SK-N-SH (cell line): ENCODE data around the gene CTRB1. TPM values are rescaled to one million over a fixed set of nuclear protein-coding genes. Genes with fewer than 3 reads are reported as not detected.

Experiments
- CTCF ChIA-PET: fragments of 300-600, 350-600 bp; formaldehyde crosslinking; extraction: SDS; loops from one replicate; lab custom pipeline; 2021; lab: Yijun Ruan, JAX
- POLR2A ChIA-PET: fragments of 350-600 bp; sonication (Branson Sonifier 250); formaldehyde crosslinking; extraction: SDS; loops from one replicate; lab custom pipeline; 2020; ENCODE audit warnings: antibody characterized with exemption, inconsistent platforms; lab: Yijun Ruan, JAX
- DNase-seq: peaks from one replicate; pipeline ENCODE4 v3.0.0; 2012
- H2AFZ ChIP-seq: fragments of 200-600 bp; sonication (generic); 2 replicates; pipeline ENCODE4 v1.8.1; 2016; ENCODE audit warnings: antibody characterized with exemption, mild to moderate bottlenecking, low read depth
- H3F3A ChIP-seq: fragments of 200-600 bp; sonication (generic); replicated peaks from 2 replicates; pipeline ENCODE3; 2016; ENCODE audit warnings: antibody characterized with exemption, mild to moderate bottlenecking; ENCODE audit not compliant: insufficient read depth
- H3K27ac ChIP-seq, 2 experiments: fragments of 200-500 bp in 1 of 2; fragments of 200-600 bp in 1 of 2; sonication (Bioruptor generic) in 1 of 2; sonication (generic), shearing (Covaris generic) in 1 of 2; 2 replicates each; pipeline versions ENCODE4 v1.5.1 to v1.6.1; 2014 to 2016; ENCODE audit warnings: low read depth in 2 of 2, inconsistent platforms in 1 of 2, low read length in 1 of 2, mild to moderate bottlenecking in 1 of 2, mixed read lengths in 1 of 2
- H3K27me3 ChIP-seq: fragments of 200-600 bp; sonication (generic), shearing (Covaris generic); 2 replicates; pipeline ENCODE4 v1.6.1; 2016; ENCODE audit warnings: mixed run types; ENCODE audit not compliant: insufficient read depth
- H3K36me3 ChIP-seq, 2 experiments: fragments of 200-500 bp in 1 of 2; fragments of 200-600 bp in 1 of 2; sonication (Bioruptor generic) in 1 of 2; sonication (generic) in 1 of 2; replicated peaks in 1 of 2; 2 replicates each; pipeline versions ENCODE3 to v1.5.1; 2014 to 2016; ENCODE audit warnings: low read length in 1 of 2, mild to moderate bottlenecking in 1 of 2; ENCODE audit not compliant: insufficient read depth in 2 of 2, control insufficient read depth in 1 of 2
- H3K4me1 ChIP-seq, 2 experiments: fragments of 200-500 bp in 1 of 2; fragments of 200-600 bp in 1 of 2; sonication (Bioruptor generic) in 1 of 2; sonication (generic), shearing (Covaris generic) in 1 of 2; 2 replicates each; pipeline versions ENCODE4 v1.5.1 to v1.6.1; 2014 to 2016; ENCODE audit warnings: low read depth in 1 of 2, low read length in 1 of 2, mixed run types in 1 of 2; ENCODE audit not compliant: insufficient read depth in 2 of 2, control insufficient read depth in 1 of 2
- H3K4me2 ChIP-seq: fragments of 200-600 bp; sonication (generic), shearing (Covaris generic); 2 replicates; pipeline ENCODE4 v1.6.1; 2017; ENCODE audit warnings: mixed run types
- H3K4me3 ChIP-seq, 2 experiments: fragments of 200-500 bp in 1 of 2; fragments of 200-600 bp in 1 of 2; sonication (Bioruptor generic) in 1 of 2; sonication (generic), shearing (Covaris generic) in 1 of 2; 2 replicates each; pipeline versions ENCODE4 v1.5.1 to v1.8.1; 2014 to 2016; ENCODE audit warnings: low read depth in 2 of 2, inconsistent platforms in 1 of 2, low read length in 1 of 2, mild to moderate bottlenecking in 1 of 2, mixed read lengths in 1 of 2, moderate library complexity in 1 of 2
- H3K79me2 ChIP-seq: fragments of 200-600 bp; sonication (generic); 2 replicates; pipeline ENCODE4 v1.8.1; 2017; ENCODE audit warnings: mild to moderate bottlenecking; ENCODE audit not compliant: insufficient read depth
- H3K9ac ChIP-seq: fragments of 200-600 bp; sonication (generic); 2 replicates; pipeline ENCODE4 v1.6.1; 2017; ENCODE audit warnings: mixed run types
- H3K9me2 ChIP-seq: fragments of 200-600 bp; sonication (generic); 2 replicates; pipeline ENCODE4 v1.6.1; 2017; ENCODE audit warnings: mixed run types
- H3K9me3 ChIP-seq: fragments of 200-600 bp; sonication (generic); 2 replicates; pipeline ENCODE4 v1.6.1; 2017; ENCODE audit warnings: mixed run types, mild to moderate bottlenecking, moderate library complexity
- H4K20me1 ChIP-seq: fragments of 200-600 bp; sonication (generic); 2 replicates; pipeline ENCODE4 v1.6.1; 2017; ENCODE audit warnings: mild to moderate bottlenecking, mixed run types; ENCODE audit not compliant: insufficient read depth
- CHD2 ChIP-seq: fragments of 150-350 bp; IDR thresholded peaks from 2 replicates; pipeline ENCODE4 v1.6.1; 2018; ENCODE audit warnings: low read length; ENCODE audit not compliant: partially characterized antibody
- EP300 ChIP-seq, 2 experiments: IDR thresholded peaks; 2 replicates each; pipeline versions ENCODE4 v1.4.0 to v1.6.1; 2012; ENCODE audit warnings: borderline replicate concordance in 1 of 2, low read depth in 1 of 2, low read length in 1 of 2
- EZH2phosphoT487 ChIP-seq: fragments of 200-600 bp; sonication (generic); IDR thresholded peaks from 2 replicates; pipeline ENCODE4 v1.6.1; 2017; ENCODE audit warnings: low read depth, mixed run types, mild to moderate bottlenecking, antibody characterized with exemption, moderate library complexity, borderline replicate concordance
- FOXJ3 ChIP-seq: sonication (generic); formaldehyde crosslinking; IDR thresholded peaks from 2 replicates; pipeline ENCODE4 v1.5.1; 2020; ENCODE audit warnings: mild to moderate bottlenecking, missing genetic modification reagents
- FOXM1 ChIP-seq: IDR thresholded peaks from 2 replicates; pipeline ENCODE4 v1.4.0; 2012; ENCODE audit warnings: low read depth, mild to moderate bottlenecking
- GABPA ChIP-seq: IDR thresholded peaks from 2 replicates; pipeline ENCODE4 v1.4.0; 2012; ENCODE audit warnings: low read depth, mild to moderate bottlenecking
- GATA2 ChIP-seq: sonication (generic); formaldehyde crosslinking; IDR thresholded peaks from 2 replicates; pipeline ENCODE4 v1.5.0; 2020; ENCODE audit warnings: mild to moderate bottlenecking, missing genetic modification reagents
- JUND ChIP-seq: IDR thresholded peaks from 2 replicates; pipeline ENCODE4 v1.4.0; 2012
- MEF2A ChIP-seq: IDR thresholded peaks from 2 replicates; pipeline ENCODE4 v1.4.0; 2012; ENCODE audit warnings: low read depth, borderline replicate concordance
- MXI1 ChIP-seq: IDR thresholded peaks from 2 replicates; pipeline ENCODE4 v1.6.1; 2012; ENCODE audit warnings: mild to moderate bottlenecking, low read depth, low read length, improper control_type of control experiment
- NFIC ChIP-seq: IDR thresholded peaks from 2 replicates; pipeline ENCODE4 v1.4.0; 2012; ENCODE audit warnings: borderline replicate concordance
- NRF1 ChIP-seq: IDR thresholded peaks from 2 replicates; pipeline ENCODE4 v1.6.1; 2012; ENCODE audit warnings: low read depth, mild to moderate bottlenecking, low read length
- RAD21 ChIP-seq: IDR thresholded peaks from 2 replicates; pipeline ENCODE4 v1.6.1; 2012; ENCODE audit warnings: mild to moderate bottlenecking, low read length
- RCOR1 ChIP-seq: fragments of 150-350 bp; IDR thresholded peaks from 2 replicates; pipeline ENCODE4 v1.6.1; 2017; ENCODE audit warnings: antibody characterized with exemption, low read length
- RFX5 ChIP-seq: IDR thresholded peaks from 2 replicates; pipeline ENCODE4 v1.6.1; 2012; ENCODE audit warnings: mild to moderate bottlenecking, improper control_type of control experiment, low read length
- SMC3 ChIP-seq: IDR thresholded peaks from 2 replicates; pipeline ENCODE4 v1.6.1; 2012; ENCODE audit warnings: low read depth, low read length, improper control_type of control experiment
- TAF1 ChIP-seq: IDR thresholded peaks from 2 replicates; pipeline ENCODE4 v1.6.1; 2012; ENCODE audit warnings: low read depth, mild to moderate bottlenecking, low read length, moderate library complexity, borderline replicate concordance
- TCF12 ChIP-seq: IDR thresholded peaks from 2 replicates; pipeline ENCODE4 v1.4.0; 2012
- TEAD4 ChIP-seq: IDR thresholded peaks from 2 replicates; pipeline ENCODE4 v1.4.0; 2012; ENCODE audit warnings: mild to moderate bottlenecking, borderline replicate concordance; ENCODE audit not compliant: insufficient read depth
- YY1 ChIP-seq: IDR thresholded peaks from 2 replicates; pipeline ENCODE4 v1.4.0; 2012; ENCODE audit warnings: low read depth, mild to moderate bottlenecking
- WGBS: methylation state at CpG from one replicate; pipeline ENCODE4 v1.1.6; 2017; ENCODE audit warnings: low lambda C conversion rate; 5-methylcytosine and 5-hydroxymethylcytosine counted together
- polyA plus RNA-seq, 3 experiments: library from polyadenylated mRNA; depleted of rRNA; stranded (reverse); fragments of >200 nt; gene quantifications; 2 replicates each; pipeline ENCODE4 v1.2.3, GENCODE V29; 2012
- TF ChIP-seq, protein P1 (sequence below): IDR thresholded peaks from 2 replicates; pipeline ENCODE4 v1.6.1; 2012; ENCODE audit warnings: mild to moderate bottlenecking, low read depth, low read length, moderate library complexity
- TF ChIP-seq, protein P2 (sequence below): fragments of 150-350 bp; IDR thresholded peaks from 2 replicates; pipeline ENCODE4 v1.6.1; 2016; ENCODE audit warnings: mild to moderate bottlenecking, low read depth, low read length

Gene CTRB1
- polyA plus RNA-seq, 1 of the 3 experiments (the other 2 are of a cell fraction): not detected

DNA sequence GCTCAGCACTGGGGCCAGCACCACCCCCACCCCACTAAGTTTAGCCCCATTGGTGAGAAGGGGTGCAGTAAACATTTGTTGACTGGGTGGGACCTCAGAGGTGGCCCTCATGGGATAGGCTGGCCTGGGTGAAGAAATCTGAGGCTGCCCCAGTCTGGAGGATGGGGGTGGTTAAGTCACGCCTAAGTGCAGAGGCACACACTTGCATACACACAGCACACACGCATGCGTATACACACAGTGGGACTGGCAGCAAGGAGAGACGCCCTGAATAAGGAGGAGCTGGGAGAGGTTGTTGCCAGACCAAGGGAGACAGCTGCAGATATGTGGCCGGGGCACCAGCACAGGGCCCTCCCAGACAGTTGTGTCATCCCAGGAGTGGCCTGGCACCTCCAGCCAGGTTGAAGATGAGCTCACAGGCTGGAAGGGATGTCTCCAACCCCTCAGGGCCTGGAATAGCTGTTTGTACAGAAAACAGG lies 35.6 kb downstream of the CTRB1 start:
- CTCF ChIA-PET: interaction anchor here (1.1 to 1.3 kb wide), 2 partner anchors 11 to 55 kb away, joined by 4 read pairs; no protein-coding TSS in a partner anchor
- TF ChIP-seq RAD21: no peak
- no peak for TF ChIP-seq EZH2phosphoT487
- TF ChIP-seq GABPA: no peak
- no peak for TF ChIP-seq RCOR1
- no peak for TF ChIP-seq TCF12
- no peak for TF ChIP-seq NFIC
- TF ChIP-seq GATA2 (CRISPR knock-in tag): no peak
- no peak for TF ChIP-seq YY1
- no peak for TF ChIP-seq TEAD4
- no peak for TF ChIP-seq NRF1
- TF ChIP-seq EP300 (IDR thresholded peaks at IDR 0.05; ENCODE audit: borderline replicate concordance in 1 of 2, low read depth in 1 of 2, low read length in 1 of 2): no peak
- no peak for TF ChIP-seq FOXM1
- no peak for TF ChIP-seq MXI1
- no peak for TF ChIP-seq SMC3
- no peak for TF ChIP-seq TAF1
- H3K27ac ChIP-seq: peak overlapping the region; percentile 86 to 88
- no peak overlapping the region for H3K4me3 ChIP-seq
- 51% methylated on average over 4 of the region's 5 CpGs for WGBS
- H3K4me1 ChIP-seq: peaks cover 58 to 84% of the 10 kb centered on the region in 2 experiments; a peak in 3 of 4 replicates
- no peaks in the 10 kb centered on the region for H3K9me2 ChIP-seq
- no peaks in the 10 kb centered on the region for H3K27me3 ChIP-seq
- H3F3A ChIP-seq: peaks cover 31% of the 10 kb centered on the region
- H3K79me2 ChIP-seq: peaks cover 96% of the 10 kb centered on the region
- POLR2A ChIA-PET: interaction anchor here (1.2 kb wide), 1 partner anchor 10 kb away, joined by 5 read pairs; no protein-coding TSS in a partner anchor
- peak overlapping the region; percentile 47; the same call in 1 of the 2 replicates for H3K9ac ChIP-seq
- DNase-seq: peak; percentile 48
- peaks cover 0 to 3% of the 10 kb centered on the region in 2 experiments for H3K36me3 ChIP-seq
- H3K4me2 ChIP-seq: peak overlapping the region; percentile 60
- peaks cover 92% of the 10 kb centered on the region for H4K20me1 ChIP-seq
- no peak overlapping the region for H2AFZ ChIP-seq
- H3K9me3 ChIP-seq: no peaks in the 10 kb centered on the region

DNA sequence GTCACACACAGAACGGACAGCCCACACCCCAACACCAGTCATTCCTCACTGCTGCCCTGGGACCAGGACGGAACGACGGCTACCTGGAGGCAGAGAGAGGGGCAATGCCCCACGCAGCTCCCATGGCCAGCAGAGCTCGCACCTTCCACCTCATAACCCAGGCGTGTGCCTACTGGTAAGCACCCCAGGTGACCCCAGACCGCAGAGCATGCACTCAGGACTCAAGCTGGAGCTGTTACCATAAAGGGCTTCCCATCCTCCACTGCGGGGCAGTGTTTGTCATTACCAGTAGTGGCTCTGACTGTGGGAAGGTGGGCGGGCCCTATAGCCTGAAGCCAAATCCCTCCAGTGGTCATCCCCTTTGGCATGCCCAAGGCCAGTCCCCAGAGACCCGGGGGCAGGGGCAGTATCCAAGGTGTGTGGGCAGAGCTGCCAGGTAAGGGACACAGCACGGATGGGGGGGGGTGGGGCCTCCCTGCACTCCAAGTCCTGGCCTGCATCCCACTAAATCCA lies 37.3 kb downstream of the CTRB1 start:
- peaks cover 35% of the 10 kb centered on the region for H3F3A ChIP-seq
- peak overlapping the region; percentile 19; the same call in 1 of the 2 replicates for H3K4me2 ChIP-seq
- TF ChIP-seq, protein P1, sequence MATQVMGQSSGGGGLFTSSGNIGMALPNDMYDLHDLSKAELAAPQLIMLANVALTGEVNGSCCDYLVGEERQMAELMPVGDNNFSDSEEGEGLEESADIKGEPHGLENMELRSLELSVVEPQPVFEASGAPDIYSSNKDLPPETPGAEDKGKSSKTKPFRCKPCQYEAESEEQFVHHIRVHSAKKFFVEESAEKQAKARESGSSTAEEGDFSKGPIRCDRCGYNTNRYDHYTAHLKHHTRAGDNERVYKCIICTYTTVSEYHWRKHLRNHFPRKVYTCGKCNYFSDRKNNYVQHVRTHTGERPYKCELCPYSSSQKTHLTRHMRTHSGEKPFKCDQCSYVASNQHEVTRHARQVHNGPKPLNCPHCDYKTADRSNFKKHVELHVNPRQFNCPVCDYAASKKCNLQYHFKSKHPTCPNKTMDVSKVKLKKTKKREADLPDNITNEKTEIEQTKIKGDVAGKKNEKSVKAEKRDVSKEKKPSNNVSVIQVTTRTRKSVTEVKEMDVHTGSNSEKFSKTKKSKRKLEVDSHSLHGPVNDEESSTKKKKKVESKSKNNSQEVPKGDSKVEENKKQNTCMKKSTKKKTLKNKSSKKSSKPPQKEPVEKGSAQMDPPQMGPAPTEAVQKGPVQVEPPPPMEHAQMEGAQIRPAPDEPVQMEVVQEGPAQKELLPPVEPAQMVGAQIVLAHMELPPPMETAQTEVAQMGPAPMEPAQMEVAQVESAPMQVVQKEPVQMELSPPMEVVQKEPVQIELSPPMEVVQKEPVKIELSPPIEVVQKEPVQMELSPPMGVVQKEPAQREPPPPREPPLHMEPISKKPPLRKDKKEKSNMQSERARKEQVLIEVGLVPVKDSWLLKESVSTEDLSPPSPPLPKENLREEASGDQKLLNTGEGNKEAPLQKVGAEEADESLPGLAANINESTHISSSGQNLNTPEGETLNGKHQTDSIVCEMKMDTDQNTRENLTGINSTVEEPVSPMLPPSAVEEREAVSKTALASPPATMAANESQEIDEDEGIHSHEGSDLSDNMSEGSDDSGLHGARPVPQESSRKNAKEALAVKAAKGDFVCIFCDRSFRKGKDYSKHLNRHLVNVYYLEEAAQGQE: no peak
- TF ChIP-seq FOXJ3 (CRISPR knock-in tag): no peak
- TF ChIP-seq MXI1: no peak
- no peak for TF ChIP-seq JUND
- TF ChIP-seq FOXM1: no peak
- TF ChIP-seq, protein P2, sequence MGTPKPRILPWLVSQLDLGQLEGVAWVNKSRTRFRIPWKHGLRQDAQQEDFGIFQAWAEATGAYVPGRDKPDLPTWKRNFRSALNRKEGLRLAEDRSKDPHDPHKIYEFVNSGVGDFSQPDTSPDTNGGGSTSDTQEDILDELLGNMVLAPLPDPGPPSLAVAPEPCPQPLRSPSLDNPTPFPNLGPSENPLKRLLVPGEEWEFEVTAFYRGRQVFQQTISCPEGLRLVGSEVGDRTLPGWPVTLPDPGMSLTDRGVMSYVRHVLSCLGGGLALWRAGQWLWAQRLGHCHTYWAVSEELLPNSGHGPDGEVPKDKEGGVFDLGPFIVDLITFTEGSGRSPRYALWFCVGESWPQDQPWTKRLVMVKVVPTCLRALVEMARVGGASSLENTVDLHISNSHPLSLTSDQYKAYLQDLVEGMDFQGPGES: no peak
- TF ChIP-seq RFX5: no peak
- no peak for TF ChIP-seq CHD2
- no peak for TF ChIP-seq YY1
- TF ChIP-seq TCF12: no peak
- no peak for TF ChIP-seq MEF2A
- peak overlapping the region; percentile 17 to 88; a peak in 2 of 4 replicates for H3K27ac ChIP-seq
- ChIA-PET POLR2A (no interaction called here), CTCF (interaction anchor here (1.0 to 1.1 kb wide), 2 partner anchors 22 to 43 kb away, joined by 4 to 5 read pairs; no protein-coding TSS in a partner anchor)
- H3K79me2 ChIP-seq: peaks cover 96% of the 10 kb centered on the region
- H3K27me3 ChIP-seq: no peaks in the 10 kb centered on the region
- no peak for DNase-seq
- no peaks in the 10 kb centered on the region for H3K9me3 ChIP-seq
- peaks cover 52 to 75% of the 10 kb centered on the region in 2 experiments; a peak in 3 of 4 replicates for H3K4me1 ChIP-seq
- H3K9me2 ChIP-seq: no peaks in the 10 kb centered on the region
- no peak overlapping the region for H3K4me3 ChIP-seq
- no peak overlapping the region for H2AFZ ChIP-seq
- H4K20me1 ChIP-seq: peaks cover 91% of the 10 kb centered on the region
- 89% methylated on average over 5 of the region's 12 CpGs for WGBS
- H3K36me3 ChIP-seq: peaks cover 2 to 4% of the 10 kb centered on the region in 2 experiments
- H3K9ac ChIP-seq: no peak overlapping the region; the same call in 1 of the 2 replicates
